H54 (cell line): ENCODE results near the gene VAMP5.
"Not testable (repeated sequence)": the region's sequence is repeated elsewhere in the genome, so short reads cannot be mapped to it uniquely, and the experiment has no call there.

ENCODE experiments used
- DNase-seq: peaks from one replicate; pipeline ENCODE4 v3.0.0; 2011; ENCODE audit warnings: low spot score, mixed read lengths; ENCODE audit not compliant: insufficient read length
- FAIRE-seq: peaks from 3 replicates; lab custom pipeline; 2011; peaks lifted over from hg19 to GRCh38; lab: Jason Lieb, UNC
- POLR2A ChIP-seq: IDR thresholded peaks from 2 replicates; pipeline ENCODE4 v1.6.1; 2011; ENCODE audit warnings: low read depth, mild to moderate bottlenecking, low read length

Gene VAMP5

GRCh38 chr2:85597241-85597640, 13.0 kb downstream of the VAMP5 start:
- FAIRE-seq = no peak
- DNase-seq = no peak
- TF ChIP-seq POLR2A = no peak

GRCh38 chr2:85598594-85599340, 14.5 kb downstream of the VAMP5 start:
- FAIRE-seq (no peak), DNase-seq (no peak)
- TF ChIP-seq POLR2A = no peak

- DNase-seq = no peak
- no peak for FAIRE-seq
- no peak for TF ChIP-seq POLR2A
Measured at GRCh38 chr2:85599468-85600234, 15.4 kb downstream of the VAMP5 start.

- DNase-seq = no peak
- TF ChIP-seq POLR2A = no peak
- FAIRE-seq = no peak
Measured at GRCh38 chr2:85600235-85600575, 16.0 kb downstream of the VAMP5 start.

- FAIRE-seq (no peak), DNase-seq (no peak)
- no peak for TF ChIP-seq POLR2A
Measured at GRCh38 chr2:85600951-85601770, 16.9 kb downstream of the VAMP5 start.

GRCh38 chr2:85601771-85602475, 17.7 kb downstream of the VAMP5 start:
- DNase-seq = no peak
- FAIRE-seq = no peak
- TF ChIP-seq POLR2A = peak; percentile 20; the same call in 1 of the 2 replicates

GRCh38 chr2:85602476-85603234, 18.4 kb downstream of the VAMP5 start, which contains the start of gene TMEM150A:
TSS of gene TMEM150A (minus strand) at chr2:85602698. CDS start at chr2:85601948, 750 bp downstream.
- DNase-seq (peak; percentile 86), FAIRE-seq (no peak)
- peak; percentile 35 for TF ChIP-seq POLR2A

GRCh38 chr2:85604133-85604444, 19.9 kb downstream of the VAMP5 start:
- not testable (repeated sequence) for FAIRE-seq, DNase-seq

GRCh38 chr2:85604568-85605339, 20.5 kb downstream of the VAMP5 start:
- TF ChIP-seq POLR2A = no peak
- DNase-seq (no peak), FAIRE-seq (no peak)

GRCh38 chr2:85605406-85606115, 21.3 kb downstream of the VAMP5 start:
- TF ChIP-seq POLR2A = no peak
- FAIRE-seq (no peak), DNase-seq (no peak)

- no peak for TF ChIP-seq POLR2A
- DNase-seq (no peak), FAIRE-seq (no peak)
Measured at GRCh38 chr2:85606116-85606455, 21.9 kb downstream of the VAMP5 start.
